Thyroid gland (tissue), 4 donors: ENCODE data around the gene ASIC2.

Experiments used
- CTCF ChIP-seq, 6 experiments: fragments of 200-600 bp in 3 of 6; fragments of 450-650 bp in 3 of 6; sonication (generic) in 3 of 6; IDR thresholded peaks; one replicate each; pipeline ENCODE4 v1.5.1; 2016 to 2019; ENCODE audit warnings: antibody characterized with exemption in 6 of 6, mild to moderate bottlenecking in 2 of 6, inconsistent platforms in 1 of 6, moderate library complexity in 1 of 6
- POLR2A ChIP-seq, 2 donors: fragments of 450-650 bp; IDR thresholded peaks; one replicate each; pipeline ENCODE4 v1.6.1; 2017; ENCODE audit warnings: antibody characterized with exemption in 2 of 2, mild to moderate bottlenecking in 2 of 2, moderate library complexity in 1 of 2

- no peak for TF ChIP-seq POLR2A (IDR thresholded peaks at IDR 0.05)
- TF ChIP-seq CTCF (IDR thresholded peaks at IDR 0.05): no peak
These were observed 300.6 kb downstream of the ASIC2 start for GRCh38 chr17:32992321-32993033.
